ENCODE results near the gene B3GAT3. TPM values are rescaled to one million over a fixed set of nuclear protein-coding genes. Genes with fewer than 3 reads are reported as not detected.

B3GAT3 gene
- total and polyA plus RNA-seq, 10 donors, result 25.2 to 65.7 (median 39.8) TPM

DNA sequence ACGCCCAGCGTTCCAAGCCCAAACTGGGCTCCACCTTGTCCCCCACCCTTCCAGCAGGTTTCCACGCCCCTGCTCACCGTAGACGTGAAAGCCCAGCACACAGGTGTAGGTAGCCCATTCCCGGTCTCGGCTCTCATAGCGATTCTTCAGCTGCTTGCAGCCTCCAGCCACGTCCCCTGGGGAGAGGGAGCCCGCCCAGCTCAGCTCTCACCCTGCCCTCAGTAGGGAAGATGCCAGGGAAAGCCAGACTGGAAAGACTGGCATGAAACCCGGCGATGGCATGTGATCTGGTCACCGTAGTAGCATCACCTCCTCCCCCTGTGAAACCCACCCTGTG, 18.7 kb downstream of the B3GAT3 start:
- Histone ChIP-seq H3K9me3 (no peaks in the 10 kb centered on the region), H3K4me3 (peak overlapping the region in 5 of 8 donors; percentile 90 to 98 (median 92)), H3K36me3 (peaks cover 0 to 69% (median 32%) of the 10 kb centered on the region in 6 donors), H3K4me1 (peaks cover 22 to 81% (median 51%) of the 10 kb centered on the region in 6 donors), H3K27ac (peak overlapping the region in 5 of 8 donors; percentile 98 to 99 (median 98)), H3K27me3 (replicated peaks in 1 of 7) (no peaks in the 10 kb centered on the region)
- WGBS, 5 donors, result 86 to 95% (median 93%) methylated on average over 11 to 13 of the region's 13 CpGs
- intact Hi-C loops (cut with DNase I; ENCODE audit: low total_unique reads), result no loop called here
- TF ChIP-seq POLR2AphosphoS5 (IDR thresholded peaks at IDR 0.05) (no peak), POLR2A (IDR thresholded peaks at IDR 0.05) (no peak)
- TF ChIP-seq, protein P1, sequence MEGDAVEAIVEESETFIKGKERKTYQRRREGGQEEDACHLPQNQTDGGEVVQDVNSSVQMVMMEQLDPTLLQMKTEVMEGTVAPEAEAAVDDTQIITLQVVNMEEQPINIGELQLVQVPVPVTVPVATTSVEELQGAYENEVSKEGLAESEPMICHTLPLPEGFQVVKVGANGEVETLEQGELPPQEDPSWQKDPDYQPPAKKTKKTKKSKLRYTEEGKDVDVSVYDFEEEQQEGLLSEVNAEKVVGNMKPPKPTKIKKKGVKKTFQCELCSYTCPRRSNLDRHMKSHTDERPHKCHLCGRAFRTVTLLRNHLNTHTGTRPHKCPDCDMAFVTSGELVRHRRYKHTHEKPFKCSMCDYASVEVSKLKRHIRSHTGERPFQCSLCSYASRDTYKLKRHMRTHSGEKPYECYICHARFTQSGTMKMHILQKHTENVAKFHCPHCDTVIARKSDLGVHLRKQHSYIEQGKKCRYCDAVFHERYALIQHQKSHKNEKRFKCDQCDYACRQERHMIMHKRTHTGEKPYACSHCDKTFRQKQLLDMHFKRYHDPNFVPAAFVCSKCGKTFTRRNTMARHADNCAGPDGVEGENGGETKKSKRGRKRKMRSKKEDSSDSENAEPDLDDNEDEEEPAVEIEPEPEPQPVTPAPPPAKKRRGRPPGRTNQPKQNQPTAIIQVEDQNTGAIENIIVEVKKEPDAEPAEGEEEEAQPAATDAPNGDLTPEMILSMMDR (IDR thresholded peaks at IDR 0.05 in 8 of 11, conservative IDR thresholded peaks at IDR 0.05 in 3 of 11), result no peak
- no peak for DNase-seq

DNA sequence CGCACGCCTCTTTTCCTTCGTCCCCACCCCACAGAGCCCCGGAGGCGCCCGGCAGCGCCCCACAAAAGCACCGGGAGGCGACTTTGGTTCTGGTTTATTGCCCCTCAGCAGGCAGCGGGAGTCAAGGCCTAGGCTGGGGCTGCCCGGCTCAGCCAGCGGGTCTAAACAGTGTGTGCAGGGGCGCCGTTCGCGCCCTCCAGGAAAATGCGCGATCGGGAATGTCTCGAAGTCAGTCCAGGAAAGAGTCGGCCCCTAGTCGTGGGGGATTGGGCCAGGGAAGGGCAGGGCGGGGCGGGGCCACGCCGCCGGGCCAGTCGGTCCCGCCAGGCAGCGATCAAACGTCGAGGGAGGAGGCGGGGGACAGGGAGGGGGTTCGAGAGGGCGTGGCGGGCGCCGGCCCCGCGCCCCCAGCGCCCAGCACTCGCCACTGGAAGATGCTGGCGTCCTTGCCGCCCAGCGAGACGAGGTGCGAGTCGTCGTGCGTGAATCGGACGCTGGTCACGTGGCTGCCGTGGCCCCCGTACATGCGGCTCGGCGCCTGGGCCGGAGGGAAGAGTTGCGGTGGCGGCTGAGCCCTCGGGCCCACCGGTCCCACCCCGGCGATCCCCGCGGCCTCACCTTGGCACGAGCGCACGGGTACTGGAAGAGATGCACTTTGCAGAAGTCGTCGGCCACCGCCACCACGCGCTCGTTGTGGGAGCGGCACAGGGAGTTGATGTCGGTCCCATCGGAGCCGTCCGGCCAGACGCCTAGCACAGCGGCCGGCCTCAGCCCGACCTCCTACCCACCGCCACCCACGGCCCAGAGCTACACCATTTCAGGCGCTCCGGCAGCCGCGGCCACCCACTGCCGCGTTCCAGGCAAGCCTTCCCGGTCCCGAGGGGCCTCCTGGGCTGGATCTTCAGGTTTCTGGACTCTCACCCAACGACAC, 19.4 kb downstream of the B3GAT3 start:
- Histone ChIP-seq H3K27me3 (replicated peaks in 1 of 7) (no peaks in the 10 kb centered on the region), H3K9me3 (no peaks in the 10 kb centered on the region), H3K4me1 (peaks cover 19 to 81% (median 49%) of the 10 kb centered on the region in 6 donors), H3K27ac (peak overlapping the region; percentile 92 to 99 (median 98)), H3K36me3 (peaks cover 0 to 69% (median 36%) of the 10 kb centered on the region in 6 donors), H3K4me3 (peak overlapping the region; percentile 90 to 98 (median 92))
- TF ChIP-seq POLR2AphosphoS5 (IDR thresholded peaks at IDR 0.05) (peak in 2 of 3 donors; percentile 56 to 74), POLR2A (IDR thresholded peaks at IDR 0.05) (no peak)
- intact Hi-C loops (cut with DNase I; ENCODE audit: low total_unique reads), result no loop called here
- WGBS, 5 donors, result 33 to 43% (median 39%) methylated on average over 66 to 96 of the region's 96 CpGs
- peak; percentile 91 for DNase-seq

DNA sequence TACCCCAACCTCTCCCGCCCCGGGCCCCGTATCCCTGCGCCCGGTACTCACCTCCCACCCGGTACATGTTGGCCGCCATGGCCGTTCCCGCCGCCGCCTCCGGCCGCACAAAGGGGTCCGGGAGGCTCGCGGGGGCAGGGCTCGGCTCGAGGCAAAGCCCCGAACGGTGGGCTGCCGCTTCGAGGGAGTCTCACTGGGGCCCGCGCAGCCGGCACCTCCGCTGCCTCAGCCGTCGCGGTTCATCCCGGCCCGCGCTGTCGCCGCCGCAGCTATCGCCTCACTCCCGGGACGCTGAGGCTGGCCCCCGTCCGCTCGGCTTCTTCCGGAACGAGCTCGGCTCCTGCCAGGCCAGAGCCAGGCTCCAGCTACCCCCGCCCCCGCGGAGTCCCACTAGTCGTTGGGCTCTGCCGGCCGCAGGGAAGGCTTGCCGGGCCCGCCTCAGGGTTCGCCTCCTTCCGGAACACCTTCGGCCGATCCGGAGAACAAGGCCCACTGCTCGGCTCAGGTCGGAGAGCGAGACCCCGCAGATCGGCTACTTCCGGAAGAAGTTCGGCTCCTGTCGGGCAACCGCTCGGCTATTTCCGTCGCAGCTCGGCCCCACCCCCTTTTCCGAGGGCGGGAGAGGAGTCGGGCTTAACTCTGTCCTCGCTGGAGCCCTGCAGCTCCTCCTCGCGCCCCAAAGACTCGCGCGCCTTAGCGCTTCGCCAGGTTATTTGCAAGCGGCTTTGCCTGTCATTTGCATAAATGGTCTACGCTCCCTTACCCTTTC, 20.2 kb downstream of the B3GAT3 start, which contains the start of gene MTA2:
Gene MTA2 (minus strand): TSS at position 494 of the 769 bp plus-strand sequence. CDS start 415 bp downstream, at position 79.
- Histone ChIP-seq H3K9me3 (no peaks in the 10 kb centered on the region), H3K27me3 (replicated peaks in 1 of 7) (no peaks in the 10 kb centered on the region), H3K36me3 (peaks cover 0 to 69% (median 42%) of the 10 kb centered on the region in 6 donors), H3K4me1 (peaks cover 19 to 82% (median 48%) of the 10 kb centered on the region in 6 donors), H3K4me3 (peak within 1 kb of the TSS; percentile 90 to 98 (median 92)), H3K27ac (peak within 1 kb of the TSS; percentile 92 to 99 (median 98))
- intact Hi-C loops (cut with DNase I; ENCODE audit: low total_unique reads), result no loop called here
- peak; percentile 99 for DNase-seq
- TF ChIP-seq POLR2AphosphoS5 (IDR thresholded peaks at IDR 0.05) (peak; percentile 89 to 94 (median 89)), POLR2A (IDR thresholded peaks at IDR 0.05) (peak in 1 of 3 donors; percentile 19)
- TF ChIP-seq, protein P1 (IDR thresholded peaks at IDR 0.05 in 8 of 11, conservative IDR thresholded peaks at IDR 0.05 in 3 of 11), result peak in 1 of 11 experiments; percentile 19
- WGBS, 5 donors, result 0 to 1% (median 1%) methylated on average over 34 to 83 of the region's 83 CpGs

DNA sequence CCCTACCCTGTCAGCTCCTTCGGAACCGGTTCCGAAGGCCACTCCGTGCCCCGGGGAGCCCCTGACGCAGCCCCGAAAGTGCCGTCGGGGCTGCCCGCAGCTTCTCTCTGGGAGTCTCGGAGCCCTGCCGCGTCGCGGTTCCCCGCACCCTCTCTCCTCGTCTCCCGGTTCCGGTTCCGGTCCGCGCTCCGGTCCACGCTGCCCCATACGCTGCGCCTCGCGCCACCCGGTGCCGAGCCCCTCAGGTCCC, 20.7 kb downstream of the B3GAT3 start:
- peak overlapping the region; percentile 92 to 99 (median 98) for H3K27ac ChIP-seq
- intact Hi-C loops (cut with DNase I; ENCODE audit: low total_unique reads), result no loop called here
- H3K4me1 ChIP-seq, result peaks cover 19 to 81% (median 48%) of the 10 kb centered on the region in 6 donors
- DNase-seq, result peak; percentile 94
- H3K4me3 ChIP-seq, result peak overlapping the region; percentile 90 to 98 (median 92)
- no peaks in the 10 kb centered on the region for H3K27me3 ChIP-seq (replicated peaks in 1 of 7)
- peaks cover 0 to 69% (median 43%) of the 10 kb centered on the region in 6 donors for H3K36me3 ChIP-seq
- WGBS, 5 donors, result 0 to 1% (median 0%) methylated on average over 12 to 30 of the region's 30 CpGs
- H3K9me3 ChIP-seq, result no peaks in the 10 kb centered on the region
- TF ChIP-seq POLR2A (IDR thresholded peaks at IDR 0.05) (no peak), POLR2AphosphoS5 (IDR thresholded peaks at IDR 0.05) (no peak)
- TF ChIP-seq, protein P1 (IDR thresholded peaks at IDR 0.05 in 8 of 11, conservative IDR thresholded peaks at IDR 0.05 in 3 of 11), result no peak
